C4-2B (cell line): Measurements from ENCODE around the gene ABCG5.

Experiments used
- ZFX ChIP-seq: fragments of 450-650 bp; IDR thresholded peaks from 2 replicates; pipeline ENCODE4 v1.6.1; 2017
- TF ChIP-seq, protein P1 (sequence below): fragments of 450-650 bp; conservative IDR thresholded peaks from 2 replicates; pipeline ENCODE4 v1.5.1; 2017; ENCODE audit warnings: mild to moderate bottlenecking

DNA sequence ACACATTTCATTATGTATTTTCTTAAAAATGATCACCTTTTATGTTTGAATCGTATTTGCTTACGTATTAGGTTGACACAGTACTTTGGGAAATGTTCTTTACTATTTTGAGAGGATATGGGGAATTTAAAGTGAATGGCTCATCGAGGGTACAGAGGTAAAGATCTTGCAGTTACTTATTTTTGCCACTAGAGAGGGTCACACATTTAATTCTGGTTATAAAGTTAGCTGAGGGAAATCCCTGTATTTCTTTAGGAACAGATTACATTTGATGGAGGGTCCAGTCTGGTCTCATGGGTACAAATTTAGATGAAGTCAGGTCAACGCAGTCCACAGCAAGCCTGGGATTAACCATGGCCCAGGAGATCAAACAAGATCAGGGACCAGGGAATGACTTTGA is 40.3 kb downstream of the ABCG5 start:
- TF ChIP-seq, protein P1, sequence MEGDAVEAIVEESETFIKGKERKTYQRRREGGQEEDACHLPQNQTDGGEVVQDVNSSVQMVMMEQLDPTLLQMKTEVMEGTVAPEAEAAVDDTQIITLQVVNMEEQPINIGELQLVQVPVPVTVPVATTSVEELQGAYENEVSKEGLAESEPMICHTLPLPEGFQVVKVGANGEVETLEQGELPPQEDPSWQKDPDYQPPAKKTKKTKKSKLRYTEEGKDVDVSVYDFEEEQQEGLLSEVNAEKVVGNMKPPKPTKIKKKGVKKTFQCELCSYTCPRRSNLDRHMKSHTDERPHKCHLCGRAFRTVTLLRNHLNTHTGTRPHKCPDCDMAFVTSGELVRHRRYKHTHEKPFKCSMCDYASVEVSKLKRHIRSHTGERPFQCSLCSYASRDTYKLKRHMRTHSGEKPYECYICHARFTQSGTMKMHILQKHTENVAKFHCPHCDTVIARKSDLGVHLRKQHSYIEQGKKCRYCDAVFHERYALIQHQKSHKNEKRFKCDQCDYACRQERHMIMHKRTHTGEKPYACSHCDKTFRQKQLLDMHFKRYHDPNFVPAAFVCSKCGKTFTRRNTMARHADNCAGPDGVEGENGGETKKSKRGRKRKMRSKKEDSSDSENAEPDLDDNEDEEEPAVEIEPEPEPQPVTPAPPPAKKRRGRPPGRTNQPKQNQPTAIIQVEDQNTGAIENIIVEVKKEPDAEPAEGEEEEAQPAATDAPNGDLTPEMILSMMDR = peak; percentile 44
- no peak for TF ChIP-seq ZFX
